GM18907 (cell line): ENCODE results near the gene MIOX.
A peak's percentile ranks its signal among the peaks of the same experiment; 100 is the strongest.

Source experiments
- ATAC-seq: cut with Tn5 transposase; IDR thresholded peaks from one replicate; pipeline ENCODE4 v1.9.1; 2021; ENCODE audit warnings: mild to moderate bottlenecking, moderate library complexity; ENCODE audit not compliant: unreplicated experiment

Gene MIOX

GRCh38 chr22:50471962-50472361, 14.7 kb upstream of the MIOX start:
- no peak for ATAC-seq

GRCh38 chr22:50473088-50473487, 13.6 kb upstream of the MIOX start:
- ATAC-seq, result no peak

- no peak for ATAC-seq
These were observed 12.6 kb upstream of the MIOX start for GRCh38 chr22:50473855-50474671.

- ATAC-seq, result peak; percentile 62
These were observed 11.7 kb upstream of the MIOX start, which contains the start of gene SBF1 for GRCh38 chr22:50474710-50475651. SBF1 (minus strand) TSS chr22:50475035; CDS start chr22:50474840, 195 bp downstream.

GRCh38 chr22:50475652-50476002, 11.0 kb upstream of the MIOX start:
- ATAC-seq, result no peak

GRCh38 chr22:50476868-50477267, 9.8 kb upstream of the MIOX start:
- ATAC-seq, result no peak

GRCh38 chr22:50477923-50478322, 8.7 kb upstream of the MIOX start:
- no peak for ATAC-seq

GRCh38 chr22:50479721-50480120, 6.9 kb upstream of the MIOX start:
- ATAC-seq, result no peak

- ATAC-seq, result no peak
These were observed 5.6 kb upstream of the MIOX start for GRCh38 chr22:50481045-50481439.

GRCh38 chr22:50481440-50482106, 5.1 kb upstream of the MIOX start, which contains the start of gene ADM2:
ADM2 (plus strand) TSS chr22:50481543; CDS start chr22:50481848, 305 bp downstream.
- ATAC-seq, result no peak

- no peak for ATAC-seq
These were observed 4.3 kb upstream of the MIOX start for GRCh38 chr22:50482107-50483074.

GRCh38 chr22:50483106-50483505, 3.6 kb upstream of the MIOX start:
- ATAC-seq, result no peak

GRCh38 chr22:50483556-50483955, 3.1 kb upstream of the MIOX start:
- ATAC-seq, result no peak

GRCh38 chr22:50483977-50484853, 2.4 kb upstream of the MIOX start:
- no peak for ATAC-seq

- ATAC-seq, result no peak
These were observed 1.2 kb upstream of the MIOX start for GRCh38 chr22:50485221-50486131.

GRCh38 chr22:50487290-50488005, 789 bp downstream of the MIOX start:
- no peak for ATAC-seq

GRCh38 chr22:50488006-50488677, 1.5 kb downstream of the MIOX start:
- ATAC-seq, result no peak
